ENCODE results near the gene ITGA6.

ITGA6 gene

DNA sequence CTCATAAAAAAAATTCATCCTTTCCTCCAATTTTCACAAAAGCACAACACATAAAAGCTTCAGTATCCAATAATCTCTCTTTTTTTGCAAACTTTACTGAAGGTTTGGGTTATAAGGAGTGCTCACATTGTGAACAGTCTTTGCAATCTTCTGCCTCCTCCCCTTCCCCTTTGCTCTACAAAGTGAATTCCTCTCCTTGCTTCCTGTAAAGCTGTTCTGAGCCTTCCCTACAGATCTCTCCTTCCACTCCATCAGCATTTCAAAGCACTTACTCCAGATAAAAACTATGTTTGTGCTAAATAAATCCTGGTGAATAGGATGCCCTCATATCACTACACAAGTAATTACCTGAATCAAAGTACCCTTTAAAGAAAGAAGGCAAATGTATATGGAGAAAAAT is 123.9 kb downstream of the ITGA6 start:
- Histone ChIP-seq H3K27me3 (ENCODE audit: insufficient read depth, poor library complexity, severe bottlenecking) (no peaks in the 10 kb centered on the region), H3K27ac (ENCODE audit: poor library complexity, severe bottlenecking) (no peak overlapping the region)

DNA sequence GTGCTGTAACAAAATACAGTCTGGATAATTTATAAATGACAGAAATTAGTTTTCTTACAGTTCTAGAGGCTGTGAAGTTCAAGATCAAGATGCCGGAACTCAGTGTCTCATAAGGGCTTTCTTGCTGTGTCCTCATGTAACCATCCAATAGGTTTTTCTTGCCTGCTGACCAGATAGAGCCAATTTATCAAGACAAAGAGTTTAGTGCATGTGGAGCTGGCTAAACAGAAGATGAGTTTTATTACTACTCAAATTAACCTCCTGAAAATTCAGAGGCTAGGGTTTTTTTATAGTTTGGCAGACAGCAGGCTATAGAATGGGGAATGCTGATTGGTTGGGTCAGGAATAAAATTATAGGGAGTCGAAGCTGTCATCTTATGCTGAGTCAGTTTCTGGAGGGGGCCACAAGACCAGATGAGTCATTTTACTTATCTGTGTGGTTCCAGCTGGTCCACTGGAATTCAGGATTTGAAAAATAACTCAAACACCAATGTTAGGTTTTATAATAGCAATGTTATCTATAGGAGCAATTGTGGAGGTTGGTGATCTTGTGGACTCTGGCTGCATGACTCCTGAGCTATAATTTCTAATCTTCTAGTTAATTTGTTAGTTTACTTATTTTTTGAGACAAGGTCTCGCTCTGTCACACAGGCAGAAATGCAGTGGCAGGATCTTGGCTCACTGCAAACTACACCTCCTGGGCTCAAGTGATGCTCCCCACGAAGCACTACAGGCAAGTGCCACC is 125.3 kb downstream of the ITGA6 start:
- ATAC-seq (ENCODE audit: low read depth) (no peak), DNase-seq (ENCODE audit: low spot score) (no peak)
- Histone ChIP-seq H3K27me3 (ENCODE audit: insufficient read depth, poor library complexity, severe bottlenecking) (no peaks in the 10 kb centered on the region), H3K4me3 (ENCODE audit: severe bottlenecking) (no peak overlapping the region), H3K36me3 (ENCODE audit: low read depth) (no peaks in the 10 kb centered on the region), H3K4me1 (ENCODE audit: insufficient read depth, poor library complexity, severe bottlenecking) (peaks cover 18% of the 10 kb centered on the region), H3K9me3 (ENCODE audit: severe bottlenecking) (no peaks in the 10 kb centered on the region), H3K27ac (ENCODE audit: poor library complexity, severe bottlenecking) (no peak overlapping the region)
- TF ChIP-seq, protein P1, sequence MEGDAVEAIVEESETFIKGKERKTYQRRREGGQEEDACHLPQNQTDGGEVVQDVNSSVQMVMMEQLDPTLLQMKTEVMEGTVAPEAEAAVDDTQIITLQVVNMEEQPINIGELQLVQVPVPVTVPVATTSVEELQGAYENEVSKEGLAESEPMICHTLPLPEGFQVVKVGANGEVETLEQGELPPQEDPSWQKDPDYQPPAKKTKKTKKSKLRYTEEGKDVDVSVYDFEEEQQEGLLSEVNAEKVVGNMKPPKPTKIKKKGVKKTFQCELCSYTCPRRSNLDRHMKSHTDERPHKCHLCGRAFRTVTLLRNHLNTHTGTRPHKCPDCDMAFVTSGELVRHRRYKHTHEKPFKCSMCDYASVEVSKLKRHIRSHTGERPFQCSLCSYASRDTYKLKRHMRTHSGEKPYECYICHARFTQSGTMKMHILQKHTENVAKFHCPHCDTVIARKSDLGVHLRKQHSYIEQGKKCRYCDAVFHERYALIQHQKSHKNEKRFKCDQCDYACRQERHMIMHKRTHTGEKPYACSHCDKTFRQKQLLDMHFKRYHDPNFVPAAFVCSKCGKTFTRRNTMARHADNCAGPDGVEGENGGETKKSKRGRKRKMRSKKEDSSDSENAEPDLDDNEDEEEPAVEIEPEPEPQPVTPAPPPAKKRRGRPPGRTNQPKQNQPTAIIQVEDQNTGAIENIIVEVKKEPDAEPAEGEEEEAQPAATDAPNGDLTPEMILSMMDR (IDR thresholded peaks at IDR 0.05; ENCODE audit: poor library complexity, severe bottlenecking): no peak

More for the DNA sequence above, 123.9 kb downstream of the ITGA6 start:
- DNase-seq (ENCODE audit: low spot score) (no peak), ATAC-seq (ENCODE audit: low read depth) (no peak)
- peaks cover 16% of the 10 kb centered on the region for H3K4me1 ChIP-seq (ENCODE audit: insufficient read depth, poor library complexity, severe bottlenecking)
- no peaks in the 10 kb centered on the region for H3K9me3 ChIP-seq (ENCODE audit: severe bottlenecking)
- TF ChIP-seq, protein P1 (IDR thresholded peaks at IDR 0.05; ENCODE audit: poor library complexity, severe bottlenecking): no peak
- H3K4me3 ChIP-seq (ENCODE audit: severe bottlenecking): no peak overlapping the region
- H3K36me3 ChIP-seq (ENCODE audit: low read depth): no peaks in the 10 kb centered on the region

DNA sequence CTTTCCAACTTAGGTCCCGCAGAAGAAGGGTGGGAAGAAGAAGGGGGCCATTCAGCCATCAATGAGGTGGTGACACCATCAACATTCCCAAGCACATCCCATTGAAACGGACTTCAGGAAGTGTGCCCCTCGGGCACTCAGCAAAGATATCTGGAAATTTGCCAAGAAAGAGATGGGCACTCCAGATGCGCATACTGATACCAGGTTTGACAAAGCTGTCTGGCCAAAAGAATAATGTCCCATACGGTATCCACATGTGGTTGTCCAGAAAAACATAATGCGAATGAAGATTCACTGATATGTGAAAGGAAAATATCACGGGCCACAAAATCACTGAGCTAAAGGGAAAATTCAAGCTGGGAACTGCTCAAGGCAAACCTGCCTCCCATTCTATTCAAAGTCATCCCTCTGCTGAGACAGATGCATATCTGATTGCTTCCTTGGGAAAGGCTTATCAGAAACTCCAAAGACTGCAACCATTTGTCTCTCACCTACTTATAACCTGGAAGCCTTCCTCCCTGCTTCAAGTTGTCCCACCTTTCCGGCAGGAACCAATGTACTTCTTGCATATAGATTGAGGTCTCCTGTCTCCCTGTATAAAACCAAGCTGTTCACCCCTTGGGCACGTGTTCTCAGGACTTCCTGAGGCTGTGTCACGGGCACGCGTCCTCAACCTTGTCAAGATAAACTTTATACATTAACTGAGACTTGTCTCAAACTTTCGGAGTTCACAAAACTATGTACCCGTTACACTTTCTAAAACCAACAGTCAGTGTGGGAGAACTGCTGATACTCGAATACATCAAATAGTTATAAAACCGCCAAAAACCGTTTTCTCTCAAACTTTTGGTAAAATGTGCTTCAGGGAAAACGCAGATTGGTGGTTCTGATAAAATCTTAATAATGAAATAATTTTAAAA is 127.2 kb downstream of the ITGA6 start:
- TF ChIP-seq, protein P1 (IDR thresholded peaks at IDR 0.05; ENCODE audit: poor library complexity, severe bottlenecking): no peak
- Histone ChIP-seq H3K4me1 (ENCODE audit: insufficient read depth, poor library complexity, severe bottlenecking) (peaks cover 23% of the 10 kb centered on the region), H3K9me3 (ENCODE audit: severe bottlenecking) (no peaks in the 10 kb centered on the region), H3K36me3 (ENCODE audit: low read depth) (peaks cover 14% of the 10 kb centered on the region), H3K27me3 (ENCODE audit: insufficient read depth, poor library complexity, severe bottlenecking) (no peaks in the 10 kb centered on the region), H3K27ac (ENCODE audit: poor library complexity, severe bottlenecking) (peak overlapping the region; percentile 84), H3K4me3 (ENCODE audit: severe bottlenecking) (peak overlapping the region; percentile 65)
- ATAC-seq (ENCODE audit: low read depth) (no peak), DNase-seq (ENCODE audit: low spot score) (no peak)

DNA sequence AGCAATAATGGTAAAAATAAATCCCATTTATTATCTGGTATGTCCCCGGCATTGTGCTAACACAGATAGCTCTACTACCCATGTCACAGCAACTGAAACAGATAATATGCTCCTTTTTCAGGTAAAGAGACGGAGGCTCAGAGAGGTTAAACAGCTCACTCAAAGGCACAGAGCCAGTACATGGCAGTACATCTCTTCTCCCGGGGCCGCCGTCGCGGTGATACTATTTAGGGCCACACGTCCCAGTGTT is 127.8 kb downstream of the ITGA6 start:
- Histone ChIP-seq H3K4me1 (ENCODE audit: insufficient read depth, poor library complexity, severe bottlenecking) (peaks cover 23% of the 10 kb centered on the region), H3K9me3 (ENCODE audit: severe bottlenecking) (no peaks in the 10 kb centered on the region), H3K27me3 (ENCODE audit: insufficient read depth, poor library complexity, severe bottlenecking) (no peaks in the 10 kb centered on the region), H3K4me3 (ENCODE audit: severe bottlenecking) (peak overlapping the region; percentile 65), H3K36me3 (ENCODE audit: low read depth) (peaks cover 20% of the 10 kb centered on the region), H3K27ac (ENCODE audit: poor library complexity, severe bottlenecking) (peak overlapping the region; percentile 84)
- no peak for DNase-seq (ENCODE audit: low spot score)
- no peak; the same call in 2 of the 3 replicates for ATAC-seq (ENCODE audit: low read depth)
- TF ChIP-seq, protein P1 (IDR thresholded peaks at IDR 0.05; ENCODE audit: poor library complexity, severe bottlenecking): no peak
